T47D (cell line): Measurements from ENCODE around the gene KCNIP4.

Source experiments
- DNase-seq, 2 experiments: peaks; one replicate each; pipeline versions ENCODE4 v3.0.0 to v3.0.0-alpha.2; 2011 to 2012; ENCODE audit warnings: low read depth in 1 of 2, low spot score in 1 of 2
- JUND ChIP-seq: IDR thresholded peaks from 2 replicates; pipeline ENCODE4 v1.6.1; 2012; ENCODE audit warnings: low read depth
- in situ Hi-C: cut with HindIII; loops from 2 replicates; pipeline ENCODE4 v1.10.0; 2016; ENCODE audit warnings: low sequenced_read_pairs, low pct_unique_long_range_greater_than_20kb

KCNIP4 gene

DNA sequence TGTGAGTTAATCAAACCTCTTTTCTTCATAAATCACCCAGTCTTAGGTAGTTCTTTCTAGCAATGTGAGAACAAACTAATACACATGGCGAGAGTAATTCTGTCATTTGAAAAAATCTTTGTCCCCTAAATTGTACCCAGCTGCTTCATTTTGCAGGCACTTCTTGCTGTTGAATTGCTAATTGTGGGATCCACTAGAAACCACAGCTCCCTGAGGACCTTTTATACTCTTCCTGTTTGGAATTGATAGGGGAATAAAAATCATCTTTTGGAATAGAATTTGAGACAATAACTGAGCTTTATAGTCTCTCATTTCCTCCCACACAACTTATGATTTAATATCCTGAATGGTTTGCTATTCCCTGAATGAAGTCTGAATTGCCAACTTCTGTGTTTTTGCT lies 1078.1 kb downstream of the KCNIP4 start:
- in situ Hi-C loops, result no loop called here
- DNase-seq, result no peak
- TF ChIP-seq JUND, result no peak

DNA sequence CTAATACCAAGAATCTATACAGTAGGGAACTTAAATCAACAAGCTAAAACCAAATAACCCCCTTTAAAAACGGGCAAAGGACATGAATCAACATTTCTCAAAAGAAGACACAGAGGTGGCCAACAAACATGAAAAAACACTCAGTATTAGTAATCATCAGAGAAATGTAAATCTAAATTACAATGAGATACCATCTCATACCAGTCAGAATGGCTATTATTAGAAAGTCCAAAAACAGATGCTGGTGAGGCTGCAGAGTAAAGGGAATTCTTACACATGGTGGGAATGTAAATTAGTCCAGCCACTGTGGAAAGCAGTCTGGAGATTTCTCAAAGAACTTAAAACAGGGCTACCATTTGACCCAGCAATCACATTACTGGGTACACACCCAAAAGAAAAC lies 1080.5 kb downstream of the KCNIP4 start:
- in situ Hi-C loops, result no loop called here
- DNase-seq, result no peak
- no peak for TF ChIP-seq JUND

DNA sequence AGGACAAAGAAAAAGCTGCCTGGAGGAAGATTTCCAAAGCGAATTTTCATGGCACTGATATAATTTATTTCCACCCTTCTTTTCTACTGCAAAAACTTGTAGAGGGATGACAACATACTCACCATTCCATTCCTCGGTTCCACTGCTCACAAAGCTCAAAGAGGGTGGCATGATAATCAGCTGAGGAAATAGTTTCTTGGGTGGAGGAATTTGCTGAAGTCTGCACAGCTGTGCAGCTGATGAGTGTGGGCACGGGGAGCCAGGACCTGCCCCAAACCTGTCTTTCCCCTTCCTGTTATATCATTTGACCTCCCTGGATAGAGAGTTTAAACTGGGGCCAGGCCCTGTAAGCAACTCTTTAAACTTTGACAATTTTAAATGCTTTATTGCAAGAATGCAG lies 1087.7 kb downstream of the KCNIP4 start:
- DNase-seq, result no peak
- in situ Hi-C loops, result no loop called here
- no peak for TF ChIP-seq JUND

- no peak for DNase-seq
- in situ Hi-C loops, result no loop called here
- TF ChIP-seq JUND, result no peak
Observed at GRCh38 chr4:20859097-20859781, 1089.3 kb downstream of the KCNIP4 start.

DNA sequence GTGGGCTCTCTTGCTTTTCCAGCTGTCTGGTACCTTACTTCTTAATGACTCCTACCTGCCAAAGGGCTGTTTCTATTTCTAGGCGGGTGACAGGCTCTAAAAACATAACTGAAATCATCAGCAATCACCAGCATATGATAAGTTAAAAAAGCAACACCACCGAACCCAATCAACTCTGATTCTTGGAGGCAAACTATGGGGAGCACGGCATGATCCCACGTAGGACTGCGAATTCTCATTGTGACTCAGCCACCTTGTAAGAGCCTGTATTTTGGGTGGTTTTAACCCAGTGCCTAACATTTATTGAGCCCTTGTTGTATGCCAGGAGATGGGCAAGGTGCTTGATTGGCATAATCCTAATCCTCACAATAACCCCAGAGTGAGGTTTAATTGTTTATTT lies 1091.5 kb downstream of the KCNIP4 start:
- no peak for DNase-seq
- no peak for TF ChIP-seq JUND
- in situ Hi-C loops, result no loop called here

- no peak for TF ChIP-seq JUND
- in situ Hi-C loops, result no loop called here
- no peak for DNase-seq
Observed at GRCh38 chr4:20847124-20847747, 1101.3 kb downstream of the KCNIP4 start.

DNA sequence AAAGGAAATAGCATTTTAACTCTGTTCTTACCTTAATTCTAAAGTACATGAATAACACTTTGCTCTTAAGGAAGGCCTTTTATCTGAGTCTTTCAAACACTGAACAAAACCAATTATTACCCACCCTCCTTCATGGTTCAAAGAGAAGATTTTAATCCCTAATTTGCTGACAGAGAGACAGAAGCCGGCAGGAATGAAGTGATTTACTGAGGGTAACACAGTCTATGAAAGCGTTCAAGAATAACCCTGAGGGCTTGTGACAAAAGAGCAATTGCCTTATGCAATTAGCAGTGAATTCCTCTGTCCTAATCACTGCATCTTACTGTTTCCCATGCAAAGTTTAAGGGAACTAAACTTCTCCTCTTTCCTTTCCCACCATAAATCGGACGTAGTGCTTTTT lies 1104.3 kb downstream of the KCNIP4 start:
- DNase-seq, result no peak
- in situ Hi-C loops, result no loop called here
- TF ChIP-seq JUND, result no peak

DNA sequence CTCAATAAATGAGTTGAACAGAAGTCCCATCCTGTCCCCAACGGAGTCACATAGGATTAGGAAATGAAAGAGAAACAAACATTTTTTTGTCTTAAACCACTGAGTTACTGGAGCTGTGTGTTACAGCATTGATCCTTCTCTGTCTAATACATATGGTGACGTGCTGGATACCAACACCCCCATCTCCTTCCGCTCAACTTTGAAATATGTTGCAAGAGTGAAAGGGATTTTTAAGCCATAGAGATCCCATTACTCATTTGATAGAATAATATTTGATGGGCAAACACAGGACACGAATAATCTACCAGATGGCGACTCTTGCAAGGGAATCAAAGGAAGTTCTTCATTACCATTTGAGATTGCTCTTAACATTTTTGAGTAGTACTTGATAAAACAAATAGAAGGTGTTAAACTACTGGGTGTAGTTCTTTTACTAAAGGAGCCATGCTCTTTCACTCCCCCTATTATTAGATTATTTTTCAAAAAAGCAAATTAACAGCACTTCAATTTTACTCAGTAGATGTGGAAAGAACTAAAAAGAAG lies 1107.9 kb downstream of the KCNIP4 start:
- no peak for DNase-seq
- TF ChIP-seq JUND, result no peak
- in situ Hi-C loops, result no loop called here

DNA sequence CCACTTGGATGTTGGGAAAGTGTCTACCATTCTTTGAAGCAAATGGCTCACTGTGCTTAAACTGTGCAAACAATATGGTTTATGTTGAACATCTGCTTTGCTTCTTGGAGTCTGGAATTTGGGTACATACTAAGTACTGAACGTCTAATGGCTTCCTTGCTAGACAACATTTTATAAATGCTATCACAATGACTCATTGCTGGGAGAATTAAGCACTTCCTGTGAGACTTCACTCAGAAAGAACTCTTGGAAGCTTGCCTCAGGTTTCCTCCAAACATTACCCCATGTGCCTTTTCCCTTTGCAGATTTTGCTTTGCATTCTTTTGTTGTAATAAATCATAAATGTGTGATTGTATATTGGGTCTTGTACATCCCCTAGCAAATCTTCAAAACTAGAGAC lies 1108.6 kb downstream of the KCNIP4 start:
- in situ Hi-C loops, result no loop called here
- DNase-seq, result no peak
- no peak for TF ChIP-seq JUND

GRCh38 chr4:20838476-20838875 lies 1110.1 kb downstream of the KCNIP4 start:
- no peak for TF ChIP-seq JUND
- DNase-seq, result no peak
- in situ Hi-C loops, result no loop called here

GRCh38 chr4:20832826-20833225 lies 1115.7 kb downstream of the KCNIP4 start:
- in situ Hi-C loops, result no loop called here
- no peak for TF ChIP-seq JUND
- DNase-seq, result no peak

DNA sequence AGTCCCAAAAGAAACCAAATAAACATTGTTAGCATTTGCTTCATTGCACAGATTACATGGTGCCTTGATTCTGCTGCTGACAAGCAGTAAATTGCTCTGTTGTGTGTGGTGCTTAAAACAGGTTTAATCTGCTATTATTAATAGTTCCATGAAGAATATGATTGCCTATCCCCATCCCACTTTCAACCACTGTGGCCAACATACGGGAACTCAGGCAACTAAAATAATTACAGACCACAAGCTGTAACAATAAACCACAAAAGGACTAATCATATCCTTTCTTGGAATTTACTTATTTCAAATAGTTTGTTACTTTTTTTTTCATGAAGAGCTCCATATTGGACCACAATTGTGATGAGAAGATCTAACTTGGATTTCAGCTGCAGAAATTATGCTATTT lies 1116.8 kb downstream of the KCNIP4 start:
- TF ChIP-seq JUND, result no peak
- in situ Hi-C loops, result no loop called here
- no peak for DNase-seq

DNA sequence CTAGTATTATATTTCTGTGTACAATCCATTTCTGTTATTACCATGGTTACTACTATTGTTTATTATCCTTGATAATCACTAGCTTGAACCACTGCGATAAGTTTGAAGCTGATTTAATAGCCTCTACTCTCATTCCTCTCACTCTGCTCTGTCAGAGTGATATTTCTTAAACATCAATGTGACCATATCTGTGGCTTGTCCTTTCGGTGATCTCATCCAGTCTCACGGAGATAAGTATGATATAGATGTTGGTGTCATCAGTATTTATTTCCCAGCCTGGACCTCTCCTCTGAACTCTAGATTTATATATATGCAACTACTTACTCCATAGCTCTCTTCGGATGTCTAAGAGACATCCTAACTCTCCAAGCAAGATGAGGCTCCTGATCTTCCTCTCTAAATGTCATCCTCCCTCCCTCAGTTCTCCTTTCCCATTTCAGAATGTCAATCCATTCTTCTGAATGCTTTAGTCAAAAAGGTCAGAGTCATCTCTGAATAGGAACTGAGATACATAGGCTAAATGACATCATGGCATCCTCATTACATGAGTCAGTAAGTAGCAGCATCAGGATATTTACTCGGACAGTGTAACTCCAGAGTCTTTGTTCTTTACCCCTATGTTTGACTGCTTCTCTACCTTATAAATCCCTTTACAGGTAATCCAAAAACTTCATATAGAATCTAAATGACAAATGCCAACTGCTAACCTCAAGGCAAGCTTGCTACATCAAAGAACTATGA lies 1118.8 kb downstream of the KCNIP4 start:
- in situ Hi-C loops, result no loop called here
- DNase-seq, result no peak
- no peak for TF ChIP-seq JUND
